KG1 (cell line): Measurements from ENCODE around the gene GDI2.
"Not testable (repeated sequence)": the region's sequence is repeated elsewhere in the genome, so short reads cannot be mapped to it uniquely, and the experiment has no call there.

Experiments
- DNase-seq: peaks from one replicate; lab custom pipeline; 2025; lab: John Stamatoyannopoulos, UW

Gene GDI2

DNA sequence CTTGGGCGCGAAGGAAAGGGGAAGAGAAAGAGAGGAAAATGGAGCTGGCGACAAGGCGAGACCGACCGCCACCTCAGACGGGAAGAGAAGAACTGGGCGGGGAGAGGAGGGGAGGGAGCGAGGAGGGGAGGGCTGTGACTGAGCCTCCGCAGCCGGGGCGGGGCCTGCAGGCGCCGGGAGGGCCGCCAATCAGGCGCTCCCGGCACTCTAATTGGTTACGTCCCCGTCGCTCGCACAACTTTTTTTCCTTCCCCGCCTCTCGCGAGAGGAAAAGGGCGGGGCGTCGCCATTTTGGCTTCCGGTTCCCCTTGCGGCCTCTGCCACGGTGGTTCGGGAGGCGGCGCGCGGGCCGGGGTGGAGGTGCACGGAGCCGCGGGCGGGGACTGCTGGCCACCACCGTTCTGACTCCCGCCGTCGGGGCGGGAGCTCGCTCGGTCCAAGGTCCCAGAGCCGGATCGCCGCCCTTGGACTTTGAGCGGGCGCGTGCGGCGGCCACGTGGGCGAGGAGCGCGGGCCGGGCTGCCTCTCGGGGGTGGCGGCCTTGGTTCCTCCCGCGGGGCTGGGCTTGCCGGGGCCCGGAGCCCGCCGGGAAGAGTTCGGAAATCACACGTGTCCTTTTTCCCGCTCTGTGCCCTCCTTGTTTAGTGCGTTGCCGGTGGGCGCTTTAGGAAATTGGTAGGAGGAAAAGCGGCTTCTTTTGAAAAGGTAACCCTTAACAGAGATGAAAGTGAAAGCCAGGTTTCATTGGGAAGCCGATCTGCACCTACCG lies at the start of gene GDI2:
Gene GDI2, minus strand, starts transcription at position 94 of the 769 bp plus-strand sequence. CDS start 176 bp downstream, outside the sequence.
- DNase-seq = peak; percentile 95

DNA sequence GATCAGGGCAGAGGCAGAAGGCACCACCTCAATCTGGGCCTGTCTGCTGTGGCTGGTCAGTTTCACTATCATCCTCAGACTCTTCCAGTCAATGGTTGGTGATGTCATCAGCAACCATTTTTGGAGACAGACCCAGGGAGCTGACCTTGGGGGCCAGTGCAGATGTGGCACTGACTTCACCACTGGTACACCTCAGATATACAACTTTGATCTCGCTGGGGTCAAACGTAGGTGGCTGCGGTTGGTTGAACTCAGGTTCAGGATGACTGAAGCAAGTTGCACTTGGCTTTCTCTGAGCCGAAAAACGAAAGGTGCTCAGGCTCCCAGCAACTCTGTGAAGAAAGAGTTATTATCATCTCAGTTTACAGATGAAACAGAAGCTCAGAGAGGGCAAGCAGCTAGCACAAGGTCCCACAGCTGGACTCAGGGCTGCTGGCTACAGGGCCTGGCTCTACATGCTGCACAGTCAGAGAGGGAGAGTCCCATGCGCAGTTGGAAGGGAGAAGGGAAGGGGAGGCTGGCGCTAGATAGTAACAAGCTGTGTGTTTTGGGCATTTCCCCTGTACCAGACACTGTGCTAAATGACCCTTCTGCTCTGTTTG lies 49.2 kb upstream of the GDI2 start:
- DNase-seq = no peak

DNA sequence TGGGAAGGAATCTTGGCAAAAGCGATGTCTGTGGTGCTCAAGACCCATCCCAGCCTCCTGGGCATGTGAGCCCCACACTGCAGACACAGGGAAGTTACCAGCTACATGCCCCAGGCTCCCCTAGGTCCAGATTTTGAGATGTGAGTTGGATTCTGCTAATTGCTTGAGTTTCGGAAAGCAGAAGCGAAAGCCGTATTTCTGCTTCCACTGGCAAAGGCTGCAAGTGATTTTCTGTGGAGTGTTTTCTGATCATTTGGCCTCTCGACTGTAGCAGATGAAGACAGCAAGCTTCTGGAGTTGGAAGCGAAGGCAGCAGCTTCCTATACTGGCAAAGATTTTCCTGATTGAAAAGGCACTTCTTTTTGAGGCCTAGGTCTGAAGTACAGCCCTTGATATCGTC lies 46.8 kb upstream of the GDI2 start:
- no peak for DNase-seq

DNA sequence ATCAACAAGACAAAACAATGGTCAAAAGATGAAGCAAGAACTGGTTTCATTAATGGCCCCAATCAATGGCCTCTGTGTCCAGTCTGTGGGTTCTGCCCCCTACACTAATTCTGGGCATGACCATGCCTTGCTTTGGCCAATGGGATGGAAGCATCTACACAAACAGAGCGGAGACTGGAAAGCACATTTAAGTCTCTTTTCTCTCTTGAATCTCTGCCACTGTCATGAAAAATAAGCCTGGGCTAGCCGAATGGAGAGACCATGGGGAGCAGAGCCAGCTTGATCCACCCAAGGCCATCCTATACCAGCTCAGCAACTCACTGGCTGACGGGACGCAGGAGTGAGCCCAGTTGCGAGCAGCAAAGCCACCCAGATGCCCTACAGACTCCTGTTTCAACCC lies 45.6 kb upstream of the GDI2 start:
- no peak for DNase-seq

DNA sequence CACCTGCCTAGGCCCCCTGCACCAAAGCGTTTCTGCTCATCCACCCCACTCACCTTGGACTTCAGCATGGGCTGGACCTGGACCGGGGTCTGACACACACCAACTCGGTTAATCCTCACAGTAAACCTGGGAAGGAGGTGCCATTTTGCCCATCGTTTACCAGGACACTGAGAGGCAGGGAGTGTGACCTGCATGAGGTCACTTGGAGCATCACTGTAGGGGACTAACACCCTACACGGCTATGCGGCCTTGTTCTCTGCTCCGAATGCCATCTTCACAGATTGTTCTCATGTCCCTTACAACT lies 43.4 kb upstream of the GDI2 start:
- no peak for DNase-seq

DNA sequence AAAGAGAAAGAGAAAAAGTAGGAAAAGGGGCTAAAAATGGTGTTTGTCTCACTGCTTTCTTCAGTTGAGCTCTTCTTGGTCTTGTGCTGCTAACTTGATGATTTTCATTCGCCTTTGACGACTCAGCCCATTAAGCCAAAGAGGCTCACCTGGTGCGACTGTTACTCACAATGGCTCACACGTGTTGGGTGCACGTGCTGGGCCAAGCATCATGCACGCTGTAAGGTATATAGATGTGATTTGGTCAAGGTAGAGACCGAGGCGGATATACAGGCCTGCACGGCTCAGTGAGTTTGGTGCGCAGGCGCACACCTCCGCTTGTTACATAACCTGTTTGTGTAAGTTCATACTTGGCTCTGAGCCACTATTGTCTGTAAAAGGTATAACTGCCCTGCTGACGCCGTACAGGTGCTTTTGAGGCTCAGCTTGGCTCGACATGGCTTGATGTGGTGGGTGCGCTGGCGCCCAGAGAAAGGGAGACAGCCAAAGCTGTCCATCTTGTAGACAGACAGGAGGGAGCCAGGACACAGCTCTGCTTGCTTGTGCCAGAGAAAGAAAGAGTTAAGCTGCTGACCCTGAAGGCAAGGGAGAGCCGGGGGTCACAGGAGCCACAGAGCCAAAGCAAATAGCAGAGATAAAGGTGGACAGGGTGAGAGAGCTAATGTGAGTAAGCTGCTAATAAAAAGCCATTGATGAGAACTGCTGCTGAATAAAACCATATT lies 42.9 kb upstream of the GDI2 start:
- no peak for DNase-seq

DNA sequence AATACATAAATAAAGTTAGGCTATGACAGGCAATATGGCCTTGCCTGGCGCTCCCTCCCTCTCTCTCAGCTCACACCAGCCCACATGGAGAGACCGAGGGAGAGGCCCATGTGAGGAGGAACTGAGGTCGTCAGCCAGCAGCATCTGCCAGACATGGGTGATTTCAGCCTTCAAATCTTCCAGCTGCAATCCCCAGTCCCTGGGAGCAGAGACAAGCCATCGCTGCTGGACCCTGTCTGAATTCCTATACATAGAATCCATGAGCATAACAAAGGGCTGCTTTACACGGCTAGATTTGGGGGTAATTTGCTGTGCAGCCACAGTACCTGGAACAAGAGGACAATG lies 40.9 kb upstream of the GDI2 start:
- no peak for DNase-seq

DNA sequence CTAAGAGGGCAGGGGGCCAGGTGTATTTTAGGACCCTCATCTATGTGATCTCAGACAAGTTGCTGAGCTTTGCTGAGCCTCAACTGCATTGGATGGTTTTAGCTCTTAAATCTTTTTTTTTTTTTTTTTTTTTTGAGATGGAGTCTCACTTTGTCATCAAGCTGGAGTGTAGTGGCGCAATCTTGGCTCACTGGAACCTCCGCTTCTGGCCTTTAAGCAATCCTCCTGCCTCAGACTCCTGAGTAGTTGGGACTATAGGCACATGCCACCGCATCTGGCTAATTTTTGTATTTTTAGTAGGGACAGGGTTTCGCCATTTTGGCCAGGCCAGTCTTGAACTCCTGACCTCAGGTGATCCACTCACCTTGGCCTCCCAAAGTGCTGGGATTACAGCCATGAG lies 33.4 kb upstream of the GDI2 start:
- not testable (repeated sequence) for DNase-seq

DNA sequence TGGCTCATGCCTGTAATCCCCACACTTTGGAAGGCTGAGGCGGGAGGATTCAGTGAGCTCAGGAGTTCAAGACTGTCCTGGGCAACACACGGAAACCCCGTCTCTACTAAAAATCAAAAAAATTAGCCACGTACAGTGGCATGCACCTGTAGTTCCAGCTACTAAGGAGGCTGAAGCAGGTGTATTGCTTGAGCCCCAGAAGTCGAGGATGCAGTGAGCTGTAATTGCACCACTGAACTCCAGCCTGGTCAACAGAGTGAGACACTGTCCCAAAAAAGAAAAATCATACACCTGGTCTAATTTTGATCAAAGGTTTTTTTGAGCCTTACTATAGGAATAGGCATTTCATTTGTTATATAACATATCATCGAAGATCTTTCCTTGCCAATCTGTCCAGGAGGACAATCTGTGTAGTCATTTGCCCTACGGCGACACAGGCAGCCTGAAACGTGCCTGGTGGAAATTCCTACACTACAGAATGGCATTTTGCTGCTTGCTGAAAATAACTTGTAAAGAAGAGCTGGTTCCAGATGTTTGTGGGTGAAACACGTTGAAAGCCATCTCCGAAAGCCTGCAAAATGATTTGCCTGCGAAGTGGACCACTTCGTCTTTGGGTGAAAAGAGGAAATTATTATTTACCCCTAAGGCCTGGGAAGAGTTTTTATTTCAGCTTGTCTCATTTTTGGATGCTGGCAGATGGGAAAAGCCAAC lies 31.3 kb upstream of the GDI2 start:
- no peak for DNase-seq

DNA sequence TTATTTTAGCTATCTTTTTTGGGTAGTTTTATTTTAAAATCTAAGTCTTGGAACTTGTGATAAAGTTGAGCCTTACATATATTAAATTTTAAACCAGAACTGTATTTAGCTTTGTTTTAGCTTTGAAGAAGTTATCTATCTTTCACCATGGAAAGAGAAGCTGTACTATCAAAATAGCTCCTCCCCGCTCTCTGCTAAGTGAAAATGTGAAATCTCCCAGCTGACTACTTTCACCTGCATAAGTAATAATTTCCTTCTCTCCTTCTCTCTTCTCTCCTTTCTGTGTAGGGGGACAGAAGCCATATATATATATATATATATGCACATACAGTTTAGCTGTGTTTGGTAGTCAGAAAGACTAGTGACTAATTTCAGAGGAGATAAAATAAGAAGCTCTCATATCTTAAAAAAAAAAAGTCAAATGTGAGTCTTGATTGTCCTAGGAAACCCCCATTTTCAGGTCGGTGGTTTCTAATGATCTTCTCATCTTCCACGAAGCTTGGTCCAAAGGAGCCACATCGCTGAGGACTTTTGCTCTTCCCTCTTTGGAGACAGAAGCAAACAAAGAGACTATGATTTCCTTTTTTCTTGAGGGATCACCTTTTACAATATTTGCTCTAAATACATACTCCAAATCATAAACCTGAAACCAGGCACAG lies 30.6 kb upstream of the GDI2 start:
- DNase-seq = no peak

DNA sequence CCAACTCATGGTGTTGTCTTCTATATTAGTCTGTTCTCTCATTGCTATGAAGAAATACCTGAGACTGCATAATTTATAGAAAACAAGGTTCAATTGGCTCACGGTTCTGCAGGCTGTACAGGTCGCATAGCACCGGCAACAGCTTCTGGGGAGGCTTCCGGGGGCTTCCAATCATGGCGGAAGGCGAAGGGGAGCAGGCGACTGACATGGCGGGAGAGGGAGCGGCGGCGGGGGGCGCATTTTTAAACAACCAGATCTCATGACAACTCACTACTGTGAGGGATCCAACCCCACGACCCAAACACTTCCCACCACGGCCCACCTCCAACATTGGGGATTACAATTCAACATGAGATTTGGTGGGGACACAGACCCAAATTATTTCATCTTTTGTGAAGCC lies 28.7 kb upstream of the GDI2 start:
- DNase-seq = no peak

DNA sequence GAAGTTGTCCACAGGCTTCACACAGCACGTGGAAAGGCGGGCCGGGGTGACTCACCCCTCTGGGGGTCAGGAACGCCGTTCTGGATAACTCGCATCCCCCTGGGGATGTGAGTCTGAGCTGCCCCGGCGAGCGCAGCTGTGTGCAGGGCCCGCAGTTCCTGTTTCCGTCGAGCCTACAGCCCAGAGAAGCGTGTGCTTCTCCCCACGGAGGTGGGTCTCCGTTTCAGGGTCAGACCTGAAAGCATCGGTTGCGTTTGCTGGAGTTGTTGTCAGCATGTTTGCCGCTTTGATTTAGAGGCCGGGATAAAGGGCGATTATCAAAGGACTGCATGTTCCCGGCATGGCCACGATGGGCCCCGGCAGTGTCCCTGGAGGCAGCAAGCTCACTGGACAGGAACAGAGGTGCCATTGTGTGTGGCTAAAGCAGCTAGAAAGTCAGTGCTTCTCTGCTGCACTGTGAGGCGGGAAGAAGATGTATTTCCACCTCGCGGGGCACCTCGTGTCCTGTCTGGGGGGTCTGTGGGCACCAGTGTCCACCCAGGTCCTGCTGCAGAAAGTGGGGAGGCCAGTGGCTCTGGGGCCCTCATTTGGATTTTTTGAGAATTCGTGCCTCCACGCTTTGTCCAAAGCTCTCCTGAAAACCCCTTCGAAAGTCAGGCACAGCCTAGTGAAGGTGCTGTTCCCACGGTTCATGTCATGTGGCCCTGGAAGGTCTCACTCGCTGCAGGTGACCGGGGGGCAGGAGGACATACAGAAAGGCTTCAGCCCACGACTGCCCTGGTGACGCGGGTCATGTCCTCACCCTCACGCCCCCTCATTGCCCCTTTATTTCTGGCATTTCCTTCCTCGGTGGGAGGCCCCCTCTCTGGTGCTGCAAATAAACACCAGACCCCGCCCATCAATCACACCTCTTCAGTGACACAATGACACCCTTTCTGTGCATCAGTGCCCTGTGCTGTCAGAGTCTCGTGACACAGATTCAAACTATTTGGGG lies 27.4 kb upstream of the GDI2 start:
- no peak for DNase-seq

DNA sequence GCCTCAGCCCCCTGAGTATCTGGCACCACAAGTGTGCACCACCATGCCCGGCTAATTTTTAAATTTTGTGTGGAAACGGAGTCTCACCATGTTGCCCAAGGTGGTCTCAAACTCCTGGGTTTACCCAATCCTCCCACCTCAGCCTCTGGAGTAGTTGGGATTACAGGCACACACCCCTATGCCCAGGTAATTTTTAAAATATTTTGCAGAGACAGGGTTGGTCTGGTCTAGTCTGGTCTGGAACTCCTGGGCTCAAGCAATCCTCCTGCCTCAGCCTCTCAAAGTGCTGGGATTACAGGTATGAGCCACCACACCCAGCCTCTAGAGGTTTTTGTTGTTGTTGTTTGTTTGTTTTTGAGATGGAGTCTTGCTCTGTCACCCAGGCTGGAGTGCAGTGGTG lies 22.9 kb upstream of the GDI2 start:
- DNase-seq = not testable (repeated sequence)

DNA sequence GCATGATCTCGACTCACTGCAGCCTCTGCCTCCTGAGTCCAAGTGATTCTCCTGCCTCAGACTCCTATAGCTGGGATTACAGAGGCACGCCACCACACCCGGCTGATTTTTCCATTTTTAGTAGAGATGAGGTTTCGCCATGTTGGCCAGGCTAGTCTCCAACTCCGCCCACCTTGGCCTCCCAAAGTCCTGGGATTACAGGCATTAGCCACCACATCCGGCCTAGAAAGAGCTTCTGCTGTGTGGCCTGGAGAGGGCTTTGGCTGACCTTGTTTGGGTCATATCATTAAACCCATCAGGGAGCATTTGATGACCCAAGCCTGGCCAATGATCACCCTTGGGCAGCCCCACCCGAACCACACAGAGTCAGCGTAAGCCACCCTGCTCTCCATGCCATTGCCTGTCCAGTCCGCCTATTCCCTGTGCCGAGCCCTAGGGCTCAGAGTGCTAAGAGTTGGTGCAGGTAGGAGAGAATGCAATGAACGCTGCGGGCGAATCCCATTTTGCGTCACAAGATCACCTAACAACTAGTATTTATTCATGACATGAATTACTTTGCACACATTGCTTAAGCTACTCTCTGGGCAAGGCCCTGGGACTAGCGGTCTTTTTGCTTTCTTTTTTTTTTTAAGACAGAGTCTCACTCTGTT lies 22.3 kb upstream of the GDI2 start:
- no peak for DNase-seq

DNA sequence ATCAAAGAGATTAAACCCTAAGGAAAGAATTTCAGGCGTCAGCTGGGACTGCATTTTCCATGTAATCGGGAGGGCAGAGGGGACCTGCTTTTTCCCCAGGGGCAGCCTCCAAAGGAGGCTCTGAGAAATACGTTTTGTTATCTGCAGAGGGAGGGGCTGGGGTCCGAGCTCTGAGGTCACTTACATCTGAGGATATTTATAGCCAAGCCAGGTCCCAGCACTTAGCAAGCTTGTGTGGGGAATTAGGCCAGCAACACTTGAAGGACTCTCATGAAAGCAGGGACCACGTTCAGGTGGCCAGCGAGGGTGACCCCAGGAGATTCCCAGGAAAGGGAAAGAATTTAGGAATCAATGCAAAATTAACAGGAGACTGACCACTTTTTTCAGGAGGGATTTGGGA lies 20.6 kb upstream of the GDI2 start:
- no peak for DNase-seq

DNA sequence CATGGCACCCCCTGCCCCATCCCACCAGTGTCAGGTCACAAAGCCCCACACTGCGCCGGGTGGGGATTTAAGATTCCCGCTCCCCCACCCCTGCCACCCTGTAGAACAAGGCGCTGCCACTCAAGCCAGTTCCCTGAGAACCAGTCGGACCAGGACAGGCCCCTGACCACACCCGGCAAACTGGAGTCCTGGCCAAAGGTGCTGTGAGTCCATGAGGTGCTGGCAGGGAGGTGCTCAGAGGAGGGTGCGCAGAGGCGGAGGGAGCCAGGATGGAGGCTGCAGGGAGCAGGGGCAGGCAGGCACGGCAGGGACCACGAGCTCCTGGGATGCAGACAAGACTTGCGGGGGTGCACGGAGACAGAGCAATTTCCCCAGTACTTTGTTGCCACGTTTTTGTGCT lies 19.7 kb upstream of the GDI2 start:
- no peak for DNase-seq

DNA sequence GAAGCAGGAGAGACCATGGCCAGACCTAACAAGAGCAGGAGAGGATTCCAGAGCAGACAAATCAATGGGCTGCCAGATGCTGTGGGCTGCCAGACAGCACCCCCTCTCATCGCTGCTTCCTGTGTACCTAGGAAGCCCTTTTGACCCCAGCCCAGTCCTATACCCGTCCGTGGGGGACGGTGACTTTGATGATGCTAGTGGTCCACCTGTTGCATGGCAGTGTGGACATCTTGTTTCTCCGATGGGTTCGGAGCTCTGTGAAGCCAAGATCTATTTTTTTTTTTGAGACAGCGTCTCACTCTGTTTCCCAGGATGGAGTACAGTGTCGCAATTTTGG lies 18.2 kb upstream of the GDI2 start:
- DNase-seq = no peak

DNA sequence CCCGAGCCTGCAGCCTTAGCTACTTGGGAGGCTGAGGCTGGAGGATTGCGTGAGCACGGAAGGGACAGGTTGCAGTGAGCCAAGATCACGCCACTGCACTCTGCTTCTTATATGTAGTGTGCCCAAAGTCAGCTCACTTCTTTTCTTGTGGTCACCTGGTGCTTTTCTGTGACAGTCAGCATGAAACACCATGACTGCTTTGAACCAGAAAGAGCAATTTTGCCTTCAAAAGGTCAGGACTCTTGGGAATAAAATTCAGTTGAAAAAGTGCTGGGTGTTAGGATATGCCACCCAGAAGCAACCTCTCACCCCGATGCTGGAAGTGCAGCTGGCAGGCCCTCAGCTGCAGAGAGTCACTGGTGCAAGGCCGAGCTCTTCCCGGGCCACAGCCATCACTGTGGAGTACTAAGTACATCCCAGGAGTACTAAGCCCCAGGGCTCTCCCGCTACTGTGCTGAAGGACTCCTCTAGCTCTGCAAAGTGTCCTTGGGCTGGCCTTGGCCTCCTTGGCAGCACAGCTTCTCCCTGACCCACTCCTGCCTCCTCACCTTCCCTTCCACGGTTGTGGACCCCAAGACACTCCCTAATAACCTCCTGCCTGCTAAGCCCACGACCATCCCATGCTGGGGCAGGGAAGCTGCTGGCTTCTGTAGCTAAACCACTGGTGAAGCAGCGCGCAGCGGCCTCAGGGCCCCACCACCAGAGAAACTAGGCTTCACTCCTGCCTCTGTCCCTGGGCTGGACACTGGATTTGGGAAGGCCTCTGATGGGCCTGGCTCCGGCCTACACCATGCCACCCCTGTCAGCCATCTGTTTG lies 17.6 kb upstream of the GDI2 start:
- no peak for DNase-seq

DNA sequence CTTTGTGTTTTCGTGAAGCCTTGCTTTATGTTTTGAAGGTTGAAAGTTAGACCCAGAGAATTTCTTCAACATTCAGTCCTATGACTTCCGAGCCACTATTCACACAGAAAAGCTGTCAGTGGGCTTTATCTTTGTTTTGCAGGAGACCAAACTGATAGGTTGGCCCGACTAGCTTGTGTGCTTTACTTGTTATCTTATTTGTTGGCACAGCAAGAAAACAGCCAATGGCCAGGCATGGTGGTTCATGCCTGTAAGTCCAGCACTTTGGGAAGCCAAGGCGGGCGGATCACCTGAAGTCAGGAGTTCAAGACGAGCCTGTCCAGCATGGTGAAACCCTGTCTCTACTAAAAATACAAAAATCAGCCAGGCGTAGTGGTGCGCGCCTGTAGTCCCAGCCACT lies 16.0 kb upstream of the GDI2 start:
- no peak for DNase-seq

DNA sequence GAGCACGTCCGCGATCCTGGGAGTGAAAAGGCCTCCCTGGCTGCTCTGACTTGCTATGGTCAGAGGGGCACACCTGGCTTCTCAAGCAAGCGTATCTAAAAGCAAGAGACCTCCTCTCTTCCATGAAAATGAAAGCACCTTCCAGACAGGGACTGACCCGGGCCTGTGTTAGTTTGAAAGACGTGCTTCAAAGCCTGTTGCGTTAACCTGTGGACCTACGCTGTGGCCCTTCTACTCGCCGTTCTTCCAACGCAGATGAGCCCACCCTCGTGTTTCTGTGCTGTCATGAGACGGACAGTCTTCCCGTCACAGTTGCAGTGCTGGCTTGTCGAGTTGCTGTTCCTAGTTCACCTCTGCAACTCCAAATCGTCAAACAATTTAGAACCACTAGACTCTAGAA lies 15.5 kb upstream of the GDI2 start:
- DNase-seq = no peak
